ENCODE measurements around the gene CCDC134. TPM values are rescaled to one million over a fixed set of nuclear protein-coding genes. Genes with fewer than 3 reads are reported as not detected.
"Not testable (repeated sequence)": the region's sequence is repeated elsewhere in the genome, so short reads cannot be mapped to it uniquely, and the experiment has no call there.

The CCDC134 gene
- polyA plus RNA-seq, 5 donors, result 8.1 to 10.0 (median 9.3) TPM

DNA sequence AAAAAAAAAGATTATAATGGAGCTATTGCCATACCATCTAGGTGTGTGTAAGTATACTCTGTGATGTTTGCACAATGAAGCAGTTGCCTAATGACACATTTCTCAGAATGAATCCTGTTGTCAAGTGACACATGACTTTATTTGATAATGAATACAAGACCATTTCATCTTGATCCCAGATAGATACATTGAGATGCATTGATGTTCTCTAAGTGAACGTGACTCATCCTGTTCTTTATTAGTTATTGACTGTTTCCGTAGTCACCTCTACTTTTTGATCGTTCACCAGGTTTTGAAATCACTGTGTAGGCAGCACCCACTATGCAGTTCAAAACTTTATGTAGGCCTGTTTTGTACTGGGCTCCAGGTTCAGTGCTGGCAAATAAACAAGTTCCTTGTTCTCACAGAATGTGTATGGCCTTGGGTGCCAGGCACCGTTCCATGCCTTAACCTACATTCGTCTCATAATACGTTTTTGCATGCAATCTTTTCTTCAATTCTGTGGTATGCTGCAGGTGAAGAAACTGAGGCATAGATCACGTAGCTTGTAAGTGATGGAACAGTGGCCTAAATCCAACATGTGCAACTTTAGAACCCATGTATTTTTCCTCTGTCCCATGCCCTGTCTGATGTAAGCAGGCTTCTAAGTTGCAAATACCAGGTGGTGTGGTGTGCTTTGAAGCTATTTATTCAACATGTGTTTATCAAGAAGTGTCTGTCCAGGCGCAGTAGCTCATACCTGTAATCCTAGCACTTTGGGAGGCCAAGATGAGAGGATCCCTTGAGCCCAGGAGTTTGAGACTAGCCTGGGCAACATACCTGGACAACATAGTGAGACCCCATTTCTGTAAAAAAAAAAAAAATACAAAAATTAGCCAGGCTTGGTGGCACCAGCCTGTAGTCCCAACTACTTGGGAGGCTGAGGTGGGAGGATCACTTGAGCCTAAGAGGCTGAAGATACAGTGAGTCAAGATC lies 42.8 kb downstream of the CCDC134 start:
- no peak for DNase-seq

DNA sequence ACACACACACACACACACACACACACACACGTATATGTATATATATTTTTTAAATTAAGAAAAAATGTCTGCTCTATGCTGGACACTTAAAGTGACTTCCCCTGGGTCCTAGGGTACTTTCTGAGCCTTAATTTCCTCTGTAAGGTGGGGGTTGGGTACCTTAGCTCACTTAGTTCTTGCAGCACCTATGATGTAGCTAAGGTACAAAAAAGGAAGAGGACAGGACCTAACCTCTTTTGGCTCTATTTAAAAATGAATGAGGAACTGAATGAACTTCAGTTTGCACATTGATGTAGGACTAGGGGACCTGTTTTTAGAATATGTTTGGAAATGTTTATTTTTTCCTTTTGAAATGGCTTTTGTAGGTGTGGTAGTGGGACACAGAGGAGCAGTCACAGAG lies 43.6 kb downstream of the CCDC134 start:
- DNase-seq, result no peak

DNA sequence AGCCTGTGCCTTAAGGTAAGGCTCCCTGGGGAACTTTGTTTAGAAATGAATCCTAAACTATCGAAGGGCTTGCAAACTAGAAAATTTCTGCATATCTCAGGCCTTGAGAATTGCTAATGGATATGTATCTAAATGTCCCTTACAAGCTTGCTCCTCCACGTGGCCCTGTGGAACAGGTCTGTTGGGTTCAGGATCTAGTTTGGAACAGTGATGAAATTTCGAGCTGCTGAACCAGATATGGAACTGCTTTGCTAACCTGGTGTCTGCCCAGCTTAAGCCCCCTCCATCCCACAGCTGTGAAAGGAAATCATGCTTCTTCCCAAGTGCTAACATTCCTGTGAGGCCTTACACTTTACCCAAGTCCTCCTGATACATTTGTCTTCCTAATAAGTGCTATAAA lies 44.0 kb downstream of the CCDC134 start:
- no peak for DNase-seq

DNA sequence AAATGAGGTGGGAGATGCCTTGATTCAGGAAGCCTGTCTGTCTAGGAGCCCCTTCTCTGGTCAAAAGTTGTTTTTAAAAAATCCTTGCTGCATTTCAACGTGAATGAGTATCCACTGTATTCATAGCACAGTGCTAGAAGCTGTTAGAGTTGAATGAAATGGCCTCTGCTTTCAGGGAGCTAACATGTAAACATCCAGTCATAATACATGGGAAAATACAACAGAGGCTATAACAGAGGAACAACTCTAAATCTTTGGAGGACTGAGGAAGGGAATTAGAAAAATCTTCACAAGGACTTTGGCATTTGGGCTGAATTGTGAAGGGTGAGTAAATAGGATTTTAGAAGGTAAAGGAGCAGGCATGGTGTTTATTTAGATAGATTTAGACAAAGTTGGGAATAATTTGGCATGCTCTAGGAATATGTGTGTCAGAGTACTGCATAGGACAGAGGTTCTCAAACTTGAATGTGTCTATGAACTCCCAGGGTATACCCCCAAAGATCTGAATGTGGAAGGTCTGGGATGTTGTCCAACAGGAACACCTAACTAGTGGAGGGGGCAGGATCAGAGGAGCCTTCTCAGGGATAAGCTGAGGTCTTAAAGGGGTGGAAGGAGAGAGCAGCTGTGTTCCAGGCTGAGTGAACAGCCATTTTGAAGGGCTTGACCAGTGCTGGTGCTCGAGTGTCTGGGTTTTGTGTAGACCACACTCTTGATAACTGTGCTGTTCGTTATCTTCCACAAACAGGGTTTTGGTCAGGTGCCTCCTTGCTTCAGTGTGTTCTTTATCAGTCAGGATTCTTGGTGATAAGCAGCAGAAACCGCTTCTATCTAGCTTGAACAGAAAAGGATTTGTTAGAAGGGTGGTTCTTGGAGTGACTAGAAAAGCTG lies 45.1 kb downstream of the CCDC134 start:
- no peak for DNase-seq

DNA sequence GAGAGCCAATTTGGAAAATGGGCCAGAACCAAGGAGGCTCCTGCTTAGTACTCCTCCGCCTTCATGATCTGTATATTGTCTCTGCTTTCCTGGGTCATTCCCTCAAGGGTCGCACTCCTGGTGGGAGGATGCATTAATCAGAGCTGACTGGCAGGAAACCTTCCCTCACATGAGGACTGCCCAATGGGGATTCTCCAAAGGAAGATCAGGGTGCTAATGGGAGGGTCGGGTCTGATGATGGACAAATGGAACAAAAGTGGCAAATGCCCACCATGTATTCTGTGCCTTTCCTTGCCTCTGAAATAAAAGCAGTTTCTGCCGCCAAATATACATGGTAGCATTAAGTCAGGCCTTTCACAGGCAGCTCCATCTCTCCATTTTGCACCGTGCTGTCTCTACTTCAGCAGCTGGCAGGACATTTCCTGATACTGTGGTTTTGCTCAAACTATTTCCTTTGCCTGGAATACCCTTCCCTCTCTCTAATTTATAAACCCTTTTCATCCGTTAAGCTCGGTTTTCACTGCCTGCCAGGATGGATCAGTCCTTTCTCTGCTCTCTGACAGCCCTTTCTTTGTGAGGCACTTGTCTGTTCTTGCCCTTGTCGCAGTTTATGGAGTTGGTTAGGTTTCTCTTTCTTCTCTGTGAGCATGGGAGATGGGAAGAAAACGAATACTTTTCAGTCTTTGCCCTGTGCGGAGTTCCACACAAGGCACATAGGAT lies 45.9 kb downstream of the CCDC134 start:
- DNase-seq, result no peak

DNA sequence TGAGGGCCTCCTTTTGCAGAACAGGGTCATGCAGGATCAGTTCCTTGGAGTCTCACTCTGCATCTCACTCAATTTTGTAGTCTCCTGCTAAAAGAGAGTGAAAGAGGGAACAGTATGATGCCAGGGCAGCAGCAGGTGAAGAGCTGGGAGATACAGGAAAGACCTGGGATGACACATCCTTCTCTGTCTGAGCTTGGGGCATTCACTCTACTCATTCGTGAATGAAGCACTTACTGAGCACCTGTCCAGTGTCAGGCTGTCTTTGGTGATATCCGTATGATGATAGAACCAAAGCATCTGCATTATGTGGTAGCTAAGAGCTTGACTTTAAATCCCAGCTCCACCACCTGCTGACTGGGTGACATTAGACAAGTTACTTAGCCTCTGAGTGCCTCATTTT lies 46.8 kb downstream of the CCDC134 start:
- DNase-seq, result no peak

DNA sequence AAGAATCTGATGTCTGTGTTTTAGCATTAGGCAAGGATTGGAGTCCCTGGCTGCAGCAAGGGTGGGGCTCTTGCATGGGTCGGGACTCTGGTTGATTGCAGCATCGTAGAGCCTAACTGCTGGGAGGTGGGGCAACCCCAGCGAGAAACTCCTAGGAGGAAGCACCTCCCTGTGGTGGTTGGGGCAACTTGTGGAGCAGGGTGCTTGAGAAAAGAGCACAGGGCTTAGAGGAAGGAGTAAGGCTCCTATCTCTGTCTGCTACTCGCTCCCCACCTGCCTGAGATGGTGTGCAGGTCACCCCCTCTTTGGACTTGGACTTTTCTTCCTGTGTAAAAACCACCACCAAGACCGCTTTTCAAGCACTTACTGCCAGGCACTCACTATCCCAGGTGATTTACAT lies 48.0 kb downstream of the CCDC134 start:
- DNase-seq, result no peak

DNA sequence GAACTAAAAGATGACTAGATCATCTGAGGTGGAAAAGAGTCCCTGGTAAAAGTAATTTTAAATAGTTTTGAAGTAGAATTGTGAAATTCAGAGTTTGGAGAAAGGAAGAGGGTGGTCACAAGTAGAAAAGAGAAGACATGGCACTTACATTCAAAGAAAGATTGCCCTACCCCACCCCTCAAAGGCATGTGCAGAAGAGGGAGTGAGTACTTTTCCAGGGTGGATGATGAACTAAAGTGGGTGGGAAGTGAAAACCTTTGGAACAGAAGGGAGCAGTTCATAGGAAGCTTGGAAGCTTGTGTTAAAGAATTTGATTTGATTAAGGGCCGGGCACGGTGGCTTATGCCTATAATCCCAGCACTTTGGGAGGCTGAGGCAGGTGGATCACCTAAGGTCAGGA lies 56.0 kb downstream of the CCDC134 start:
- DNase-seq, result no peak

DNA sequence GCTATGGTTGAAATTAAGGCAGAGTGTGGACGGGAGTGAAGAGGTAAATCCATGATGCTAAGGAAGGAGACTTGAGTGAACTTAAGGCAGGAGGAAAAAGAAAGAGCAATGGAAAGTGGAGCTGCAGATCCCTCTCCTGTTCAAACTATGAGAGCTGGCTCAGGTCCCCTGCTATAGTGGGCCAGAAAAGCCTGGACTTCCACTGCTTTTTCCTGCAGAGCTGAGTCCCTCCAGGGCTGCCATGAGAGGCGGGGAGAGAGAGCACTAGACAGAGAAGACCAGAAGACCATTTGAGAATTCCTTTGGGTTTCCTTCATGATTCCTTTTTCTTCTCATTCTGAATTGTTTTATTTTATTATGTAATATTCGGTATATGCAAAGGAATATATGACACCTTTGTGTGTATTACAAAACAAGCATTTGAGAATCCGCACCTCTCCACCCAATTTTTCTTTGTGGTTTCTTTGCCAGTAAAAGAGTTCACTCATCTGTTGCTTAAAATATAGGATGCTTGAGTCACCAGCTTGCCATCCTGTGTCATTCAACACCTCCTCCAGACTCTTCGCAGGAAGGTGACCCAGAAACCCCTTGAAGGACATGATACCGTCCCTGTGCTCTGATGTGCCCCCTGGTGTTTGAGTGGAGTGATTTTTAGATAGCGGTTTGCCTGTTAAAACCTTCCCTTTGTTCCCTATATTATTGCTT lies 56.8 kb downstream of the CCDC134 start:
- DNase-seq, result no peak

DNA sequence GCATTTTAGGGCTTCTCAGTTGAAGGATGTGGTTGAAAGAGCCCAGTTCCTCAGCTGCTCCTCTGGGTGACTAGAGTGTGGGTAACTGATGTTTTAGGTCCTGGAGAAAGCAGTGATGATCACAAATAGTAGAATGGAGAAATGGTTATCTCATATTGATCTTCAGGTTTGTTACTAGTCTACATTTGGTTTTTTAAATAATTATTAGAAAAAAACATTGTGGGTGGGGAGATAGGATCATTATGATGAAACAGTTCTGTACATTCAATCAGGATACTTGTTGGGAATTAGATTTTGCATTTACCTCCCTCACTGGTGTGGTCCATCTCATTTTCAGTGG lies 57.4 kb downstream of the CCDC134 start:
- no peak for DNase-seq

DNA sequence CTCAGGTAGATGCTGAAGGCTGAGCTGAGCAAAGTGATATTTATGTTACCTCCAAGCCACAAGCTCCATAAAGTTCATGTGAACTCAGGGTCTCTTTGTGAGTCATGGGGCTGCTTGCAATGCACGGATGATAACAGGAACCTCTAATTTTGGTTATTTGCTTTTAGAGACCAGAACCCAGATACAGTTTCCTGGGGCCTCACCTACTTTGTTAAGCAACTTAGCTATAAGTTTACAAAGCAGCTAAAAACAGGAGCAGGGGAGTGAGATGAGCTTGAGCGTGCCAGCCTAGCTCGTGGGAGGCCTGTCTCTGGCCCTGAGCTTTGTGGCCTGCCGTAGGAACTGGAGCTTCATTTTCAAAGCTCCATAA lies 61.7 kb downstream of the CCDC134 start:
- DNase-seq, result no peak

DNA sequence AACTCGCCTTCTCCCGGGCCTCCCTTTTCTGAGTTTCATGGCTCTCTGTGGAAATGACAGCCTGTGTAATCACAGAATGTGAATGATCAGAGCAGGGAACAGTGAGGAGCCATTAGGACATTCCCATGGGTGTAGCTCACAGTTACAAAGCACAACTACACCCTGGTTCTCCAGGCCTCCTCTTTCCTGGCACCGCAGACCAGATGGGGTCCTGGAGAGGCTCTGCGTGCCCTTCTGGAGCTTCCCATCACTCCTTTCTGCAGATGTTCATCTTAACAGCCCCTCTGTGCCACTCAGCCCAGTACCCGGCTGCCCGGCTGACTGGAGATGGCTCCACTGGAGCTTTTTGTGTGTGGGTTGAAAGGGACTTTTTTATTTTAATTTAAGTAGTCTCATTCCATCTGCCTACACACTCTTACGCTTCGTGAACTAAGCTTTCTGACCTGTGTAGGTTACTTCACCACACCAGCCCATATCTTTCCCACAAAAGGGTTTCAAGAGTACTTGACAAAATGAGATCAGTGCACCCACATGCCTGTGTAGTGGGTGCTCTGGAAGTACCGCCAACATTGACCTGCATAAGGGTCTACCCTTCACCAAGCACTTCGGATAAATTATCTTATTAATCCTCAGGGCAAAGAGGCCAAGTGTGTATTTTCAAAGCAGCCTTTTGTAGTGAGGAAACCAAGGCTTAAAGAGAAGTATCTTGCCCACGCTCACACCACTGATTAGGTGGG lies 62.2 kb downstream of the CCDC134 start:
- no peak for DNase-seq

DNA sequence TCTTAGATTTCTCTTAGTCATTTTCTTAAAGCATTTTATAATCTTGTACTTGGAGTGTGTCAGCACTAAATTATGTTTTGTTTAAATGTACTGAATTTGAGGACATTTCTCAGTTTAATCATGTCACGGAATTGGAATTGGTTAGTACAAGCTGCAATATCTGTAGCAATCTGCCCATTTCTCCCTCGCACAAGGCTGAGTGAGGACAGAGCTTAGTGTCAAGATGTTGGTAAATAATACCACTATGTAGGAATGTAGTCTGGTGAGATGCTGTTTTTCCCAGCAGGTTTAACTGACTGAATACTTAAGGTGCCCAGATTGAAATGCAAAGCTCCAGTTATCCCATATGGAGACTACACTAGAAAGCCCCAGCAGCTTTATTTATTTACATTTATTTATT lies 63.0 kb downstream of the CCDC134 start:
- DNase-seq, result no peak

DNA sequence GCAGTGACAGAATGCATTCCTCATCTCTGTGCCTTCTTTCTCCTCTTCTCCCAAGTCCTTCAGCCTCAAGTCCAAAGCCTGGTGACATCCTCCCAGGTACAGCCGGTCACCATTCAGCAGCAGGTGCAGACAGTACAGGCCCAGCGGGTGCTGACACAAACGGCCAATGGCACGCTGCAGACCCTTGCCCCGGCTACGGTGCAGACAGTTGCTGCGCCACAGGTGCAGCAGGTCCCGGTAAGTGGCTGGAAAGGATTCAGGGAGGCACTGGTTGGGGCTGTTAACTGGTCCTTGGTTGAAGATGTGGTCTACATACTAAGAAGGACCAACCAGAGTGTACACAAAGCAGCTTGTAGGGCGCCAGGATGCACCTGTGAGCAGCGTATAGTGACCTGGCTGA lies 68.1 kb downstream of the CCDC134 start:
- DNase-seq, result no peak

DNA sequence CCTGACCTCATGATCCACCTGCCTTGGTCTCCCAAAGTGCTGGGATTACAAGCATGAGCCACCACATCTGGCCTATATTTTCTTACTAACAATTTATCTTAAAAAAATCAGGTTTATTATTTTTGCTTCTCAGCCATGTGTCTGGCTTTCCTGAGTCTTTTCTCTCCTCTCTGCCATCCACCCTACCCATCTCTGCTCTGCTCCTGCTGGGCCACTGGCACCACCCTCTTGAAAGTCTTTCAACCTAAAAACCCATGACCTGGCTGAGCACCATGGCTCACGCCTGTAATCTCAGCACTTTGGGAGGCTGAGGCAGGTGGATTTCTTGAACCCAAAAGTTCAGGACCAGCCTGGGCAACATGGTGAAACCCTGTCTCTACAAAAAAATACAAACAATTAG lies 69.6 kb downstream of the CCDC134 start:
- not testable (repeated sequence) for DNase-seq

DNA sequence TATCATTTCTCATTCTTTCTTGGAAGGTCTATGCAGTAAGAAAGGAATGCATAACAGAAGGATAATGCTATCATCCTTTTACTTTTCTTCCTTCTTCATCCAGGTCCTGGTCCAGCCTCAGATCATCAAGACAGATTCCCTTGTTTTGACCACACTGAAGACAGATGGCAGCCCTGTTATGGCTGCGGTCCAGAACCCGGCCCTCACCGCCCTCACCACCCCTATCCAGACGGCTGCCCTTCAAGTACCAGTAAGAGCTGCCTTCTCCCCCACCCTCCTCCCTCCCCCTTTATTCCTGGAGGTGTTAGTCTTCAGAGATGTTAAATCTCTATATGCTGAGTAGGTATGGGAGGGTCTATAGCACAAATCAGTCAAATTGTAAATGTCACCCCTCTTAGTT lies 70.3 kb downstream of the CCDC134 start:
- DNase-seq, result no peak

DNA sequence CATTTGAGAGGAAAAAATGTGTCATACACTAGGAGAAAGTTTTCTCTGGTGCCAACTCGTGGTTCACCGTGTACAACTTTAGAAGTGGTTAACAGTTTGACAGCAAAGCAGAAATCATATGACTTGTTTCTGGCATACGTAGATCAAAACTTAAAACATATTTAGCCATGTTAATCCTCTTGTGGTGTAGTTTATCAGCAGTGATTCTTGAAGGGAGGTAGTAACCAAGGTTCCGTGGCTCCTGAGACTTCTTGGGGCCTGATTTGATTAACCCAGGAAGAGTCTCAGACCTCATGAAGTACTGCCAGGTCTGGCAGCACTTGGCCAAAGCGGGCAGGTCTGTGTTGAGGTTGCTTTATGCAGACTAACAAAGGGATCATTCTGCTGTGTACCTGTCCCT lies 72.9 kb downstream of the CCDC134 start:
- no peak for DNase-seq

DNA sequence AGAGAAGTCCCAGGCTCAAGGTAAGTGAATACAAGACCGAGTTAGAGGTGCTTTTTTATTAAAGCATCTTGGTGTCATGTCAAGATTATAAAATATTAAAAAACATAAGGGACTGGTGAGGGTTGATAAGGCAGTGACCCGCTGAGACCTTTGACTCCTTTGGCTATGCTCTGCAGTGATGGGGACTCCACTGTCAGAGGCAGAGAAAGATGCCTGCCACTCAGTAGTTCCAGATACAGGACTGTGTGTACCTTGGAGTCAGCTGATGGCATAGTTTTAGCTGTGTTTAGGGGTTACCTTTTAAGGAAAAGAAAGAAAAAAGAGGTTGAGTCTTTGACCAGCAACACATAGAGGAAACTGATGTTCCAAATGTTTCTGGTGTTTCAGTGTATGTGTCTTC lies 73.6 kb downstream of the CCDC134 start:
- no peak for DNase-seq

DNA sequence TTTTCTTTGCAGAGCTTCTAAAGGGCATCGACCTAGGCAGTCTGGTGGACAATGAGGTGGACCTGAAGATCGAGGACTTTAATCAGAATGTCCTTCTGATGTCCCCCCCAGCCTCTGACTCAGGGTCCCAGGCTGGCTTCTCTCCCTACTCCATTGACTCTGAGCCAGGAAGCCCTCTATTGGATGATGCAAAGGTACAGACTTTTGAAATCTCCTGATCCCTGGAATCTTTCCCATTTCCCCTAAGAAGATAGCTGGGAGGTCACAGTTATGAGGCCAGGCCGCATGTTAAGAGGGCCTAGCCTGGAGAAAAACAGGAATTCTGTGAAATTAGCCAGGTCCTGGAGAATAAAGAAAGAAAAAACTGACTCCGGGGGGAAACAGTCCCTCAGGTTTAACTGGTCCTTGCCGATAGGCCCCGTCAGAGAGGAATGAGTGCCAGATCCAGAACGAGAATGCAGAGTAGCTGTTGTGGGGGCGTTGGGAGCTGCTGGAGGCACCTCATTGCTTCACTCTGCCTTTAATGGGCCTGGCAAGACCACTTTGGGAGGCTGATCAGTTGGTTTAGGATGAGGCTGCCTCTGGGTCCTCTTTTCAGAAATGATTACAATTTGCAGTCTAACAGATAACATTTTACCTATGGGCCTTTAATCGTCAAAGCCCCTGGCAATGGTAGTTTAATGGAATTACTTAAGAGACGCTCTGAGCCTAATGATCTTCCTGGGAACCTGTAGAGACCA lies 75.2 kb downstream of the CCDC134 start:
- no peak for DNase-seq
